ENCODE data around the gene AVL9.

GRCh38 chr7:32524631-32525030, 29.3 kb downstream of the AVL9 start:
- TF ChIP-seq YBX1 (IDR thresholded peaks at IDR 0.05) (no peak), JUN (IDR thresholded peaks at IDR 0.05; ENCODE audit: borderline replicate concordance, low read depth, low read length) (no peak), JUN (CRISPR knock-in tag; IDR thresholded peaks at IDR 0.05; ENCODE audit: borderline replicate concordance) (no peak), CTCF (IDR thresholded peaks at IDR 0.05 in 2 of 3, conservative IDR thresholded peaks at IDR 0.05 in 1 of 3; ENCODE audit: insufficient read depth in 2 of 3, low read depth in 1 of 3, low read length in 3 of 3) (no peak), TFAP4 (CRISPR knock-in tag; IDR thresholded peaks at IDR 0.05; ENCODE audit: borderline replicate concordance) (no peak), CBFB (CRISPR knock-in tag; IDR thresholded peaks at IDR 0.05) (no peak), ZFX (CRISPR knock-in tag; IDR thresholded peaks at IDR 0.05) (no peak), SMC3 (conservative IDR thresholded peaks at IDR 0.05; ENCODE audit: insufficient read depth, low read depth, low read length) (no peak)

Measured in K562 (cell line).